Lung (tissue), 12 donors: ENCODE measurements around the gene ANKRD23. TPM values are rescaled to one million over a fixed set of nuclear protein-coding genes. Genes with fewer than 3 reads are reported as not detected.

Experiments
- ATAC-seq: fragments of 200-7000 bp; cut with Tn5 transposase; one replicate; pipeline ENCODE4 v1.9.1; 2020; ENCODE audit warnings: moderate number of reproducible peaks; ENCODE audit not compliant: insufficient read depth, low FRiP score
- DNase-seq, 3 donors: peaks; one replicate each; pipeline ENCODE4 v3.0.0-alpha.2; 2013 to 2017
- H3K27ac ChIP-seq, 2 donors: one replicate each; pipeline ENCODE4 v1.5.1; 2013; ENCODE audit warnings: mild to moderate bottlenecking in 2 of 2, moderate library complexity in 2 of 2, control low read depth in 1 of 2, inconsistent platforms in 1 of 2, low read depth in 1 of 2, low read length in 1 of 2
- H3K27me3 ChIP-seq, 3 donors: one replicate each; pipeline ENCODE4 v1.5.1; 2013; ENCODE audit warnings: low read length in 2 of 3; ENCODE audit not compliant: control insufficient read depth in 3 of 3, insufficient read depth in 3 of 3
- H3K36me3 ChIP-seq, 4 donors: one replicate each; pipeline ENCODE4 v1.5.1; 2013; ENCODE audit warnings: low read length in 4 of 4, mild to moderate bottlenecking in 1 of 4, moderate library complexity in 1 of 4; ENCODE audit not compliant: control insufficient read depth in 4 of 4, insufficient read depth in 4 of 4
- H3K4me1 ChIP-seq, 5 donors: one replicate each; pipeline ENCODE4 v1.5.1; 2013; ENCODE audit warnings: low read length in 5 of 5, mild to moderate bottlenecking in 2 of 5, moderate library complexity in 1 of 5; ENCODE audit not compliant: control insufficient read depth in 5 of 5, insufficient read depth in 5 of 5
- H3K4me3 ChIP-seq: one replicate; pipeline ENCODE4 v1.5.1; 2013; ENCODE audit warnings: mild to moderate bottlenecking, control low read depth, moderate library complexity
- H3K9ac ChIP-seq, 2 donors: one replicate each; pipeline ENCODE4 v1.5.1; 2013; ENCODE audit warnings: low read length in 2 of 2, control low read depth in 1 of 2; ENCODE audit not compliant: insufficient read depth in 1 of 2
- H3K9me3 ChIP-seq, 4 donors: one replicate each; pipeline ENCODE4 v1.5.1; 2013; ENCODE audit warnings: low read length in 3 of 4, mild to moderate bottlenecking in 1 of 4, moderate library complexity in 1 of 4; ENCODE audit not compliant: control insufficient read depth in 4 of 4, insufficient read depth in 3 of 4
- WGBS, 2 donors: extraction: QIAGEN DNeasy Blood & Tissue Kit; methylation state at CpG; one replicate each; pipeline ENCODE4 v1.1.7; 2013; 5-methylcytosine and 5-hydroxymethylcytosine counted together
- polyA plus RNA-seq, 2 donors: library from polyadenylated mRNA; stranded (reverse); fragments of 200-250 nt; gene quantifications; one replicate each; pipeline ENCODE4 v1.2.1, GENCODE V29; 2013
- total RNA-seq, 2 donors: library from RNA; depleted of rRNA in 1 of 2; stranded (reverse); fragments of >200 nt in 1 of 2; gene quantifications; one replicate each; pipeline ENCODE4 v1.2.1, GENCODE V29; 2014 to 2021
- TF ChIP-seq, protein P1 (sequence below): IDR thresholded peaks from 2 replicates; pipeline ENCODE4 v1.5.1; 2012; ENCODE audit warnings: mild to moderate bottlenecking; ENCODE audit errors: control extremely low read depth, extremely low read depth
- donor health status: control.
- donor health status: control.
- donor health status: Bipolar disorder and iron deficiency.
- donor health status: healthy.
- donor health status: DM: yes; HTN: yes; CAD: no.

ANKRD23 gene
- total and polyA plus RNA-seq, 4 donors = 1.5 to 6.9 (median 4.4) TPM

DNA sequence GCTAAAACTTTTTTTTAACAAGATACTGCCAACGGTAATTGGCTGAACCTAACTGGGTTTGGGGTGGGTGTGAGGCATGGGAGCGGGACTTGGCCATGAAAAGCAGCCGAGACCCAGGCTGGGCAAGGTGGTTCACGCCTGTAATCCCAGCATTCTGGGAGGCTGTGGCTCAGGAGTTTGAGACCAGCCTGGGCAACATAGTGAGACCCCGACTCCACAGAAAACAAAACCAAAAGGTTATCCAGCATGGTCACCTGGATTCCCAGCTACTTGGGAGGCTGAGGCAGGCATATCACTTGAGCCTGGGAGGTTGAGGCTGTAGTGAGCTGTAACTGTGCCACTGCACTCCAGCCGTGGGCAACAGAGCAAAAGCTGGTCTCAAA, 37.1 kb upstream of the ANKRD23 start:
- no peak for ATAC-seq
- H3K4me3 ChIP-seq = no peak overlapping the region
- WGBS, 2 donors = 90 to 91% methylated on average over 6 of the region's 6 CpGs
- no peaks in the 10 kb centered on the region for H3K9me3 ChIP-seq
- H3K4me1 ChIP-seq = peaks cover 0 to 38% (median 9%) of the 10 kb centered on the region in 5 donors
- TF ChIP-seq, protein P1, sequence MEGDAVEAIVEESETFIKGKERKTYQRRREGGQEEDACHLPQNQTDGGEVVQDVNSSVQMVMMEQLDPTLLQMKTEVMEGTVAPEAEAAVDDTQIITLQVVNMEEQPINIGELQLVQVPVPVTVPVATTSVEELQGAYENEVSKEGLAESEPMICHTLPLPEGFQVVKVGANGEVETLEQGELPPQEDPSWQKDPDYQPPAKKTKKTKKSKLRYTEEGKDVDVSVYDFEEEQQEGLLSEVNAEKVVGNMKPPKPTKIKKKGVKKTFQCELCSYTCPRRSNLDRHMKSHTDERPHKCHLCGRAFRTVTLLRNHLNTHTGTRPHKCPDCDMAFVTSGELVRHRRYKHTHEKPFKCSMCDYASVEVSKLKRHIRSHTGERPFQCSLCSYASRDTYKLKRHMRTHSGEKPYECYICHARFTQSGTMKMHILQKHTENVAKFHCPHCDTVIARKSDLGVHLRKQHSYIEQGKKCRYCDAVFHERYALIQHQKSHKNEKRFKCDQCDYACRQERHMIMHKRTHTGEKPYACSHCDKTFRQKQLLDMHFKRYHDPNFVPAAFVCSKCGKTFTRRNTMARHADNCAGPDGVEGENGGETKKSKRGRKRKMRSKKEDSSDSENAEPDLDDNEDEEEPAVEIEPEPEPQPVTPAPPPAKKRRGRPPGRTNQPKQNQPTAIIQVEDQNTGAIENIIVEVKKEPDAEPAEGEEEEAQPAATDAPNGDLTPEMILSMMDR = no peak
- no peak for DNase-seq
- H3K36me3 ChIP-seq = no peaks in the 10 kb centered on the region
- H3K27ac ChIP-seq = no peak overlapping the region
- H3K27me3 ChIP-seq = no peaks in the 10 kb centered on the region
- H3K9ac ChIP-seq = no peak overlapping the region

DNA sequence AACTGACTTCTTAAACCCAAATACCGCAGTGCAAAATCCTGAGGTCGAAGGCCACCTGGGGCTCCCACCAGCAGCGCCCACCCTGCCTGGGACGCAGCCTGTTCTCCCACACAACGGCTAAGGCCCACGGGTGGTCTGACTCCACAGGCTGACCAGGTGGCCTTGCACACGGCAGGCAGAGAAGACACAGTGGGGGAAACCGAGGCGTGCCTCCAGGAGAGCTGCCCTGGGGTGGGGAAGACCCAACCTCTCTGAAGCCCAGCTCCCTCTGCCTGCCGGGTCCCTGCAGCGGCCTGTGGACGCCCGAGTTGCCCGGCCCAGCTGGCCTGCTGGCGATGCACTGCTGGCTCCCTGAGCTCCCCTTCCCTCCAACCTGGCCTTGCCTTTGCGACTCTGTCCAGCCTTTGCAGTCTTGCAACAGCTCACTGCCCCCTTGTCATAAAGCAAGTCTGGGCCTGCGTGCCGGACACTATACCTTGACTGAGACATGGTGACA, 35.8 kb upstream of the ANKRD23 start:
- no peak for ATAC-seq
- TF ChIP-seq, protein P1 = no peak
- Histone ChIP-seq H3K9ac (no peak overlapping the region), H3K36me3 (no peaks in the 10 kb centered on the region), H3K27me3 (no peaks in the 10 kb centered on the region), H3K27ac (no peak overlapping the region), H3K9me3 (no peaks in the 10 kb centered on the region), H3K4me1 (peaks cover 0 to 41% (median 7%) of the 10 kb centered on the region in 5 donors), H3K4me3 (no peak overlapping the region)
- DNase-seq = no peak
- WGBS, 2 donors = 96 to 97% methylated on average over 18 of the region's 18 CpGs

DNA sequence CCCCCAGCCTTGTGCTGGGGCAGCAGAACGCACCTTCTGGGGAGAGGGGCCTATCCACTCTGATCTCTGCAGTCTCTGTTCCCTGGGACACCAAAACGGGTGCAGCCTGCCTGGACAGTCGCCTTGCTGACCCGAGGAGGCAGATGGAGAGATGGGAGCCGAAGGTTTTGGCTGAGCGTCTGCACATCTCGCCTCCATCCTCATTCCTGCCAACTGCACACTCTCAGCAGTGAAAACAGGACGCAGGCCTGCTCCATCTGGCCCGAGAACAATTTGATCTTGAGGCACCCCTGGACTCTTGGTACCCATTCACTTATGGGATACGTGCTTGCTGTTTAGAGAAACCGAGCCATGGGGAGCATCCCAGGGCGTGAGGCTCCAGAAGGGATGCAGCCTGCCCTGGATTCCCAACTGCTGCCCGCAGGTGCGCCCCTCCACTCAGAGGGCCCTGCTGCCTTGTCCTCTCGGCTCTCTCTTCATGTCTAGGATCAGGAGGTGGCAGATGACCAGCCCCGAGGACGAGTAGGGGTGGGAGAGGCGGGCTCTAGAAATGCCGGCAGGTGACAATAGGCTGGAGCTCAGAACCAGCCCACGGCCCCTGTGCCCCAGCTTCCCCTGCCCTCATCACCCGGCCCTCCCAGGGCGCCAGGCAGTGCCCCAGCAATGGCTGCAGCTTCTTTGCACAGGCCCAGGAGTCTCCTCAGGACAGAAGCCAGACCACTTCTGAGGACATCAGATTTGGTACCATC, 35.1 kb upstream of the ANKRD23 start:
- H3K4me3 ChIP-seq = no peak overlapping the region
- WGBS, 2 donors = 91 to 94% methylated on average over 22 of the region's 22 CpGs
- TF ChIP-seq, protein P1 = no peak
- H3K9ac ChIP-seq = no peak overlapping the region
- H3K36me3 ChIP-seq = no peaks in the 10 kb centered on the region
- peaks cover 0 to 40% (median 7%) of the 10 kb centered on the region in 5 donors for H3K4me1 ChIP-seq
- no peak for ATAC-seq
- DNase-seq = no peak
- H3K27ac ChIP-seq = no peak overlapping the region
- no peaks in the 10 kb centered on the region for H3K27me3 ChIP-seq
- no peaks in the 10 kb centered on the region for H3K9me3 ChIP-seq
